ENCODE results near the gene FHIT. TPM values are rescaled to one million over a fixed set of nuclear protein-coding genes. Genes with fewer than 3 reads are reported as not detected.

Gene FHIT
- total and polyA plus RNA-seq, 2 of the 4 experiments (the other 2 are of a cell fraction), result 0.07 TPM; not detected in 1

- Histone ChIP-seq H3K9me3 (ENCODE audit: control insufficient read depth, insufficient read depth, low read length) (no peaks in the 10 kb centered on the region), H3K23ac (ENCODE audit: low read depth, low read length) (no peak overlapping the region), H3K9me1 (ENCODE audit: insufficient read depth, low read length) (no peaks in the 10 kb centered on the region), H3K79me1 (ENCODE audit: low read depth in 1 of 2, low read length in 2 of 2) (no peaks in the 10 kb centered on the region), H3K4ac (ENCODE audit: low read depth, low read length) (no peak overlapping the region), H4K20me1 (ENCODE audit: insufficient read depth, low read length) (no peaks in the 10 kb centered on the region), H2BK120ac (ENCODE audit: low read depth, low read length) (no peak overlapping the region), H2BK15ac (ENCODE audit: low read depth, low read length) (no peak overlapping the region), H4K91ac (ENCODE audit: insufficient read depth, low read depth, low read length) (no peak overlapping the region), H4K5ac (ENCODE audit: low read depth, low read length) (no peak overlapping the region), H3K4me3 (ENCODE audit: insufficient read depth, low read depth, low read length) (no peak overlapping the region), H3K14ac (replicated peaks; ENCODE audit: low read depth, low read length) (no peak overlapping the region), H3K9ac (ENCODE audit: low read depth, low read length) (no peak overlapping the region), H4K8ac (ENCODE audit: low read depth in 2 of 2, low read length in 2 of 2) (no peak overlapping the region), H3K27me3 (ENCODE audit: control insufficient read depth, insufficient read depth, low read length) (no peaks in the 10 kb centered on the region), H3K56ac (ENCODE audit: extremely low read depth, insufficient read depth, low read length) (no peak overlapping the region), H2AK5ac (ENCODE audit: low read depth, low read length) (no peak overlapping the region), H3K27ac (ENCODE audit: insufficient read depth, low read length) (no peak overlapping the region), H3K4me2 (ENCODE audit: low read depth, low read length) (no peak overlapping the region), H3K18ac (ENCODE audit: low read depth, low read length) (no peak overlapping the region), H2AFZ (replicated peaks; ENCODE audit: low read length, poor library complexity) (no peak overlapping the region), H2BK5ac (ENCODE audit: low read depth, low read length, poor library complexity, severe bottlenecking) (no peak overlapping the region), H2BK20ac (ENCODE audit: low read depth, low read length) (no peak overlapping the region), H3K36me3 (ENCODE audit: control insufficient read depth, insufficient read depth, low read length) (no peaks in the 10 kb centered on the region), H2AK9ac (replicated peaks; ENCODE audit: low read depth, low read length, poor library complexity) (no peak overlapping the region), H3K4me1 (ENCODE audit: control insufficient read depth, insufficient read depth, low read length) (no peaks in the 10 kb centered on the region)
- dilution Hi-C loops (cut with HindIII; ENCODE audit: low sequenced_read_pairs, unreplicated experiment), result no loop called here
- BruUV-seq (replicated peaks), result no TSS peak
- DNase-seq, result no peak
- CTCF ChIA-PET, result no interaction called here
- TF ChIP-seq FOS (IDR thresholded peaks at IDR 0.05; ENCODE audit: low read depth, low read length), result no peak
- no peak for TF ChIP-seq MAZ (IDR thresholded peaks at IDR 0.05; ENCODE audit: borderline replicate concordance, low read depth, low read length)
- no peak for TF ChIP-seq RAD21 (IDR thresholded peaks at IDR 0.05; ENCODE audit: low read length)
- TF ChIP-seq CTCF (conservative IDR thresholded peaks at IDR 0.05; ENCODE audit: low read depth, low read length), result no peak
- no peak for TF ChIP-seq MAFK (IDR thresholded peaks at IDR 0.05; ENCODE audit: low read depth, low read length)
- TF ChIP-seq RCOR1 (IDR thresholded peaks at IDR 0.05; ENCODE audit: insufficient replicate concordance, low read length), result no peak
- TF ChIP-seq POLR2A (IDR thresholded peaks at IDR 0.05; ENCODE audit: low read depth, low read length), result no peak
- TF ChIP-seq RFX5 (IDR thresholded peaks at IDR 0.05; ENCODE audit: low read depth, low read length), result no peak
- TF ChIP-seq ELK1 (IDR thresholded peaks at IDR 0.05; ENCODE audit: borderline replicate concordance, low read depth, low read length), result no peak
- in situ Hi-C loops (cut with MboI; ENCODE audit: low sequenced_read_pairs), result no loop called here
- intact Hi-C loops (cut with micrococcal nuclease), result no loop called here
- POLR2A ChIA-PET (ENCODE audit: unreplicated experiment), result no interaction called here
- ATAC-seq (ENCODE audit: low read depth), result no peak
- WGBS, 2 experiments (ENCODE audit: extremely low coverage in 2 of 2, insufficient read length in 1 of 2), result 67% methylated on average over 1 of the region's 3 CpGs; no CpG with 5 or more reads in 1 of the 2 experiments
Measured at GRCh38 chr3:59927056-59927455, 1324.2 kb downstream of the FHIT start.
